ENCODE results near the gene TPRG1L. TPM values are rescaled to one million over a fixed set of nuclear protein-coding genes. Genes with fewer than 3 reads are reported as not detected.
"Not testable (repeated sequence)": the region's sequence is repeated elsewhere in the genome, so short reads cannot be mapped to it uniquely, and the experiment has no call there.

Gene TPRG1L
- total and polyA plus RNA-seq, 9 donors: 11.0 to 32.4 (median 30.0) TPM

DNA sequence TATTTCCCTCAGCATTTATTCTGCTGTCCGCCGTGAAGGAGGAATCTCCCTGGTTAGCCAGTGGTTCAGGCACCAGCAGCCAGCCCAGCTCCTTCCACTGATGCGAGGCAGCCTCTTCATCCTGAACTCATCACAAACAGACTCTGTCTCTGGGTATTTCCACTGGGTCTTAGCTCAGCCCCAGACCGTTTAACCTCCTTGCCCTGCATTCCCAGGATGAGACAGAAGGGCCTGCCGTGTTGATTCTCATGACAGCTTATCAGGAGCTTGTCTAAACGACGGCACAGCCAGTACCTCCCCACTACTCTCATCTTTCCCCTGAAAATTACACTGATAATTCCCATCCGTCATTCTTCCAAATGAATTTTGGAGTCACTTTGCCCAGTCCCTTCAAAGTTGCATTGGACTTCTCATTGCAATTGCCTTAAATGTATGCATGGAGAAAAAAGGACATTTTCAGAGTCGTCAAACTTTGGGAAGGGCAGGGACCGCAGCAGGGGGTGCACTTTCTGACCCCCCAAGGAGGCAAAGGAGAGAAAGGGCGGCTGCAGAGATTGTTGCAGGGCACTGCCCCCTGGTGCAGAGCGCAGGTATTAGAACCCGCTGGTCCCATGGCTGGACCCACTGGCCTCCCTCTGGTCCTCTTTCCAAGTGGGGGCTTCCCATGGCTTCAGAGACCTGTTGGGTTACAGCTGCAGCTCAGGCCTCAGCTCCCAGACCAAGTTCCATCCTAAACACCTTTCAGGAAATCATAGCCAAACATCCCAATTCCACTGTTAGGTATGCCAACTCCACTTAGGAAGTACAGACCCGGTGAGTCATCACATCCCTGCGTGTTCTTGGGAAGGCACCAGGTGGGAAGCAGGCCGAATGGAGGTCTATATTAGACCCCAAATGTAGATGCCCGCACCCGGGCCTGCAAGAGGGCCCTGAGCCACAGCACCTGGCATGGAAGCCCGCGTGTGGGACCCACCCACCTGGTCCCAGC lies 9.8 kb upstream of the TPRG1L start:
- no peaks in the 10 kb centered on the region for H3K9me3 ChIP-seq (replicated peaks; ENCODE audit: control insufficient read depth, low read depth, low read length)
- H3K36me3 ChIP-seq (ENCODE audit: control insufficient read depth, insufficient read depth, low read length): no peaks in the 10 kb centered on the region
- H3K27ac ChIP-seq (ENCODE audit: low read length): no peak overlapping the region
- 49% methylated on average over 19 of the region's 20 CpGs for WGBS (ENCODE audit: insufficient coverage)
- H3K4me1 ChIP-seq (ENCODE audit: control insufficient read depth, insufficient read depth, low read length): peaks cover 23% of the 10 kb centered on the region
- no peak for DNase-seq
- H3K4me3 ChIP-seq (ENCODE audit: low read length): no peak overlapping the region
- peaks cover 36% of the 10 kb centered on the region for H3K27me3 ChIP-seq (ENCODE audit: control insufficient read depth, insufficient read depth, low read length)

DNA sequence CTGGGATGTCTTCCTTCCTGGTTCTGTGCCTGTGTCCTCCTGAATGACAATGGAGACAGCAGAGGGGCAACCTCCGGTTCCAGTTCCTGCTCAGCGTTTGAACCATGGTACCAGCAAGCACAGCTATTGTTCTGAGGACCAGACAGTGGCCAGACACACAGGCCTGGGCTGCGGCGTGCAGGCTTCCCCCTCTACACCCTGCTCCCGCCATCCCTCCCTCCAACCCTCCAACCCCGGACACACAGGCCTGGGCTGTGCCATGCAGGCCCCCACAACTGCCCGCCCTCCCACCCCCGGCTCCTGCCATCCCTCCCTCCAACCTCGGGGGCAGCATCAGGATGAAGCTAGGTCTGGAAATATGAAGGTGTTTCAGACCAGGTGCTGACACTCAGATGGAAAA lies 8.0 kb upstream of the TPRG1L start:
- no peak overlapping the region for H3K27ac ChIP-seq (ENCODE audit: low read length)
- H3K27me3 ChIP-seq (ENCODE audit: control insufficient read depth, insufficient read depth, low read length): peaks cover 28% of the 10 kb centered on the region
- peaks cover 11% of the 10 kb centered on the region for H3K4me1 ChIP-seq (ENCODE audit: control insufficient read depth, insufficient read depth, low read length)
- no peak overlapping the region for H3K4me3 ChIP-seq (ENCODE audit: low read length)
- no peaks in the 10 kb centered on the region for H3K36me3 ChIP-seq (ENCODE audit: control insufficient read depth, insufficient read depth, low read length)
- WGBS (ENCODE audit: insufficient coverage): 94% methylated on average over 2 of the region's 9 CpGs
- DNase-seq: no peak
- H3K9me3 ChIP-seq (replicated peaks; ENCODE audit: control insufficient read depth, low read depth, low read length): no peaks in the 10 kb centered on the region

GRCh38 chr1:3617806-3618345 lies 6.9 kb upstream of the TPRG1L start:
- H3K27me3 ChIP-seq (ENCODE audit: control insufficient read depth, insufficient read depth, low read length): peaks cover 18% of the 10 kb centered on the region
- H3K4me1 ChIP-seq (ENCODE audit: control insufficient read depth, insufficient read depth, low read length): peaks cover 8% of the 10 kb centered on the region
- no peaks in the 10 kb centered on the region for H3K9me3 ChIP-seq (replicated peaks; ENCODE audit: control insufficient read depth, low read depth, low read length)
- no peak overlapping the region for H3K27ac ChIP-seq (ENCODE audit: low read length)
- no peak for DNase-seq
- H3K36me3 ChIP-seq (ENCODE audit: control insufficient read depth, insufficient read depth, low read length): no peaks in the 10 kb centered on the region
- no peak overlapping the region for H3K4me3 ChIP-seq (ENCODE audit: low read length)
- WGBS (ENCODE audit: insufficient coverage): 84% methylated on average over 17 of the region's 18 CpGs

DNA sequence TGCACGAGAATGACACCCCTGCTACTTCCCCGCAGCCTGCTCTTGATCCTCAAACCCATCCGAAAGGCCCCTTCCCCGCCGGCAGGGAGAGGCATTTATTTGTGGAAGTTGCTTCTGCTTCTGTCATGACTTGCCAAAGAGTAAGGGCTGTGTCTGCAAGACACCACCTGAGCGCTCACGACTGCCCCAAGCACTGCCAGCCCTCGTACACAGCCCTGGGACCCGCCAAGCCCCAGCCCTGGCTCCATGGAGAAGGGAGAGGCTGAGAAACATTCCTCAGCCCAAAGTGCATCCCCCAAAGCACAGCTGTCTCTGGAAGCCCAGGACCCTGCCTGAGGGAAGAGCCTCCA lies 6.3 kb upstream of the TPRG1L start:
- Histone ChIP-seq H3K27ac (ENCODE audit: low read length) (no peak overlapping the region), H3K4me3 (ENCODE audit: low read length) (no peak overlapping the region), H3K4me1 (ENCODE audit: control insufficient read depth, insufficient read depth, low read length) (peaks cover 13% of the 10 kb centered on the region), H3K27me3 (ENCODE audit: control insufficient read depth, insufficient read depth, low read length) (peaks cover 13% of the 10 kb centered on the region), H3K36me3 (ENCODE audit: control insufficient read depth, insufficient read depth, low read length) (no peaks in the 10 kb centered on the region), H3K9me3 (replicated peaks; ENCODE audit: control insufficient read depth, low read depth, low read length) (no peaks in the 10 kb centered on the region)
- DNase-seq: no peak
- 78% methylated on average over 3 of the region's 9 CpGs for WGBS (ENCODE audit: insufficient coverage)

GRCh38 chr1:3618881-3619671 lies 5.7 kb upstream of the TPRG1L start:
- Histone ChIP-seq H3K27ac (ENCODE audit: low read length) (no peak overlapping the region), H3K4me1 (ENCODE audit: control insufficient read depth, insufficient read depth, low read length) (peaks cover 19% of the 10 kb centered on the region), H3K36me3 (ENCODE audit: control insufficient read depth, insufficient read depth, low read length) (no peaks in the 10 kb centered on the region), H3K4me3 (ENCODE audit: low read length) (no peak overlapping the region), H3K9me3 (replicated peaks; ENCODE audit: control insufficient read depth, low read depth, low read length) (no peaks in the 10 kb centered on the region), H3K27me3 (ENCODE audit: control insufficient read depth, insufficient read depth, low read length) (peaks cover 12% of the 10 kb centered on the region)
- DNase-seq: peak; percentile 87
- WGBS (ENCODE audit: insufficient coverage): 10% methylated on average over 8 of the region's 21 CpGs

GRCh38 chr1:3620708-3621107 lies 4.1 kb upstream of the TPRG1L start:
- no peak overlapping the region for H3K4me3 ChIP-seq (ENCODE audit: low read length)
- 83% methylated on average over 8 of the region's 12 CpGs for WGBS (ENCODE audit: insufficient coverage)
- H3K36me3 ChIP-seq (ENCODE audit: control insufficient read depth, insufficient read depth, low read length): no peaks in the 10 kb centered on the region
- H3K27me3 ChIP-seq (ENCODE audit: control insufficient read depth, insufficient read depth, low read length): peaks cover 4% of the 10 kb centered on the region
- no peaks in the 10 kb centered on the region for H3K9me3 ChIP-seq (replicated peaks; ENCODE audit: control insufficient read depth, low read depth, low read length)
- peaks cover 25% of the 10 kb centered on the region for H3K4me1 ChIP-seq (ENCODE audit: control insufficient read depth, insufficient read depth, low read length)
- H3K27ac ChIP-seq (ENCODE audit: low read length): no peak overlapping the region
- no peak for DNase-seq

DNA sequence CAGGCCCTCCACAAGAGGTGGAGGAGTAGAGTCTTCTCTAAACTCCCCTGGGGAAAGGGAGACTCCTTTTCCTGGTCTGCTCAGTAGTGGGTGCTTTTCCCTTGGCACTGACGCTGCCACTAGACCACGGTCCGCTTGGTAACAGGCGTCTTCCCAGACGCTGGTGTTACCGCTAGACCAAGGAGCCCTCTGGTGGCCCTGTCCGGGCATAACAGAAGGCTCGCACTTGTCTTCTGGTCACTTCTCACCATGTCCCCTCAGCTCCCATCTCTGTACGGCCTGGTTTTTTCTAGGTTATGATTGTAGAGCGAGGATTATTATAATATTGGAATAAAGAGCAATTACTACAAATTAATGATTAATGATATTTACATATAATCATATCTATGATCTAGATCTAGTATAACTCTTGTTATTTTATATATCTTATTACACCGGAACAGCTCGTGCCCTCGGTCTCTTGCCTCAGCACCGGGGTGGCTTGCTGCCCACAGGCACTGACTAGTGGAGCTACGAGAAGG lies 3.6 kb upstream of the TPRG1L start:
- not testable (repeated sequence) for DNase-seq; H3K4me3 ChIP-seq (ENCODE audit: low read length); H3K36me3 ChIP-seq (ENCODE audit: control insufficient read depth, insufficient read depth, low read length); H3K27ac ChIP-seq (ENCODE audit: low read length); H3K27me3 ChIP-seq (ENCODE audit: control insufficient read depth, insufficient read depth, low read length); H3K9me3 ChIP-seq (replicated peaks; ENCODE audit: control insufficient read depth, low read depth, low read length)
- whole genome bisulfite sequencing (ENCODE audit: insufficient coverage): no CpG with 5 or more reads among the region's 15 CpGs
- H3K4me1 ChIP-seq (ENCODE audit: control insufficient read depth, insufficient read depth, low read length): peaks cover 28% of the 10 kb centered on the region

DNA sequence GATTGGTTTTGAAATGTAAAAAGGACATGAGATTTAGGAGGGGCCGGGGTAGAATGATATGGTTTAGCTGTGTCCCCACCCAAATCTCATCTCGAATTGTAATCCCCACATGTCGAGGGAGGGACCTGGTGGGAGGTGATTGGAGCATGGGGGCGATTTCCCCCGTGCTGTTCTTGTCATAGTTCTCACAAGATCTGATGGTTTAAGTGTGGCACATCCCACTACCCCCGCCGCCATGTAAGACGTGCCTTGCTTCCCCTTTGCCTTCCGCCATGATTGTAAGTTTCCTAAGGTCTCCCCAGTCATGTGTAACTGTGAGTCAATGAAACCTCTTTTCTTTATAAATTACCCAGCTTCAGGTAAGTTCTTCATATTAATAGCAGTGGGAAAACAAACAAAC lies 2.7 kb upstream of the TPRG1L start:
- DNase-seq; H3K36me3 ChIP-seq (ENCODE audit: control insufficient read depth, insufficient read depth, low read length); H3K27ac ChIP-seq (ENCODE audit: low read length); H3K27me3 ChIP-seq (ENCODE audit: control insufficient read depth, insufficient read depth, low read length); H3K4me3 ChIP-seq (ENCODE audit: low read length); H3K9me3 ChIP-seq (replicated peaks; ENCODE audit: control insufficient read depth, low read depth, low read length): not testable (repeated sequence)
- H3K4me1 ChIP-seq (ENCODE audit: control insufficient read depth, insufficient read depth, low read length): peaks cover 28% of the 10 kb centered on the region
- 80% methylated on average over 1 of the region's 9 CpGs for WGBS (ENCODE audit: insufficient coverage)

GRCh38 chr1:3623441-3624199 lies 1.2 kb upstream of the TPRG1L start:
- peak overlapping the region; percentile 93 for H3K4me3 ChIP-seq (ENCODE audit: low read length)
- H3K4me1 ChIP-seq (ENCODE audit: control insufficient read depth, insufficient read depth, low read length): peaks cover 24% of the 10 kb centered on the region

More at GRCh38 chr1:3623441-3624199, 1.2 kb upstream of the TPRG1L start:
- Histone ChIP-seq H3K9me3 (replicated peaks; ENCODE audit: control insufficient read depth, low read depth, low read length) (no peaks in the 10 kb centered on the region), H3K27ac (ENCODE audit: low read length) (no peak overlapping the region), H3K36me3 (ENCODE audit: control insufficient read depth, insufficient read depth, low read length) (peaks cover 21% of the 10 kb centered on the region), H3K27me3 (ENCODE audit: control insufficient read depth, insufficient read depth, low read length) (no peaks in the 10 kb centered on the region)
- DNase-seq: no peak
- WGBS (ENCODE audit: insufficient coverage): 29% methylated on average over 23 of the region's 23 CpGs
